GM12878 (cell line): ENCODE measurements around the gene EXOC5. TPM values are rescaled to one million over a fixed set of nuclear protein-coding genes. Genes with fewer than 3 reads are reported as not detected.

Experiments used
- ATAC-seq: fragments of 200-7000 bp; cut with Tn5 transposase; 3 replicates; pipeline ENCODE4 v1.9.1; 2020; ENCODE audit warnings: mild to moderate bottlenecking, moderate library complexity
- Bru-seq: library from RNA; stranded (reverse); fragments of 400-500 nt; gene quantifications from one replicate; lab custom pipeline; 2021; lab: Mats Ljungman, UMichigan
- BruChase-seq, 2 experiments: library from RNA; stranded (reverse); fragments of 400-500 nt; gene quantifications; one replicate each; lab custom pipeline; 2021; lab: Mats Ljungman, UMichigan
- BruUV-seq: library from RNA; stranded (reverse); fragments of 400-500 nt; replicated peaks from 2 replicates; lab custom pipeline; 2021; lab: Mats Ljungman, UMichigan
- CTCF ChIA-PET: fragments of 300-600 bp; sonication (Branson Sonifier 250); formaldehyde crosslinking; extraction: SDS; loops from one replicate; lab custom pipeline; 2021; ENCODE audit warnings: inconsistent platforms; lab: Yijun Ruan, JAX
- POLR2A ChIA-PET: fragments of 350-600 bp; formaldehyde crosslinking; extraction: SDS; loops from one replicate; lab custom pipeline; 2021; ENCODE audit warnings: inconsistent platforms; lab: Charles Lee
- RAD21 ChIA-PET: fragments of 300-600 bp; sonication (Branson Sonifier 250); formaldehyde crosslinking; loops from one replicate; lab custom pipeline; 2023; ENCODE audit warnings: antibody characterized with exemption; ENCODE audit not compliant: unreplicated experiment; lab: Charles Lee
- SMC1A ChIA-PET: fragments of 300-600 bp; sonication (Branson Sonifier 250); formaldehyde crosslinking; loops from one replicate; lab custom pipeline; 2023; ENCODE audit not compliant: unreplicated experiment, uncharacterized antibody; lab: Charles Lee
- DNase-seq: peaks from one replicate; pipeline ENCODE4 v3.0.0-alpha.2; 2011; ENCODE audit warnings: low read depth, low spot score
- FAIRE-seq: peaks from 3 replicates; lab custom pipeline; 2011; peaks lifted over from hg19 to GRCh38; lab: Jason Lieb, UNC
- H2AFZ ChIP-seq: 2 replicates; pipeline ENCODE4 v1.6.0; 2011; ENCODE audit warnings: low read depth, low read length, control low read depth; ENCODE audit not compliant: control insufficient read depth
- H3K27ac ChIP-seq: 2 replicates; pipeline ENCODE4 v1.5.1; 2011; ENCODE audit warnings: control low read depth; ENCODE audit not compliant: control insufficient read depth, insufficient read depth
- H3K27me3 ChIP-seq, 2 experiments: replicated peaks in 1 of 2; 2 replicates each; pipeline versions ENCODE4 v1.6.0 to v1.6.1; 2011; ENCODE audit warnings: low read length in 1 of 2; ENCODE audit not compliant: control insufficient read depth in 2 of 2, insufficient read depth in 2 of 2
- H3K36me3 ChIP-seq, 2 experiments: 2 replicates each; pipeline ENCODE4 v1.5.1; 2011; ENCODE audit warnings: low read length in 1 of 2; ENCODE audit not compliant: control insufficient read depth in 2 of 2, insufficient read depth in 2 of 2
- H3K4me1 ChIP-seq: 2 replicates; pipeline ENCODE4 v1.6.1; 2011; ENCODE audit warnings: mild to moderate bottlenecking, low read length, moderate library complexity, mixed read lengths; ENCODE audit not compliant: control insufficient read depth, insufficient read depth
- H3K4me2 ChIP-seq: 2 replicates; pipeline ENCODE4 v1.6.0; 2011; ENCODE audit warnings: control low read depth; ENCODE audit not compliant: control insufficient read depth, insufficient read depth
- H3K4me3 ChIP-seq: fragments of 200-600 bp; sonication (generic); 2 replicates; pipeline ENCODE4 v1.5.1; 2016
- H3K79me2 ChIP-seq: 2 replicates; pipeline ENCODE4 v1.6.0; 2011; ENCODE audit warnings: low read length; ENCODE audit not compliant: control insufficient read depth, insufficient read depth
- H3K9ac ChIP-seq: 2 replicates; pipeline ENCODE4 v1.8.0; 2011; ENCODE audit warnings: low read length, control low read depth, mixed read lengths; ENCODE audit not compliant: control insufficient read depth, insufficient read depth
- H3K9me3 ChIP-seq: replicated peaks from 3 replicates; pipeline ENCODE4 v1.5.1; 2011; ENCODE audit warnings: mild to moderate bottlenecking, low read length; ENCODE audit not compliant: control insufficient read depth, insufficient read depth
- H4K20me1 ChIP-seq: 2 replicates; pipeline ENCODE4 v1.6.0; 2011; ENCODE audit not compliant: control insufficient read depth, insufficient read depth
- BMI1 ChIP-seq: fragments of 450-650 bp; IDR thresholded peaks from 2 replicates; pipeline ENCODE4 v1.6.1; 2016; ENCODE audit warnings: mild to moderate bottlenecking, moderate library complexity, borderline replicate concordance
- DPF2 ChIP-seq: fragments of 450-650 bp; IDR thresholded peaks from 2 replicates; pipeline ENCODE4 v1.6.1; 2017; ENCODE audit warnings: mild to moderate bottlenecking
- E2F4 ChIP-seq: IDR thresholded peaks from 2 replicates; pipeline ENCODE4 v1.6.1; 2012; ENCODE audit warnings: low read depth, low read length, improper control_type of control experiment
- FOXM1 ChIP-seq: IDR thresholded peaks from 2 replicates; pipeline ENCODE4 v1.6.1; 2012; ENCODE audit warnings: low read depth, mild to moderate bottlenecking, inconsistent platforms, low read length, moderate library complexity
- HCFC1 ChIP-seq: fragments of 150-350 bp; IDR thresholded peaks from 2 replicates; pipeline ENCODE4 v1.6.1; 2014; ENCODE audit warnings: low read length
- KAT2A ChIP-seq: conservative IDR thresholded peaks from 2 replicates; pipeline ENCODE4 v1.6.1; 2011; ENCODE audit warnings: low read depth, low read length; ENCODE audit not compliant: control insufficient read depth
- MXI1 ChIP-seq: fragments of 150-350 bp; IDR thresholded peaks from 2 replicates; pipeline ENCODE4 v1.6.1; 2011; ENCODE audit warnings: low read depth, mild to moderate bottlenecking, inconsistent platforms, low read length, improper control_type of control experiment
- NBN ChIP-seq: fragments of 450-650 bp; IDR thresholded peaks from 2 replicates; pipeline ENCODE4 v1.6.1; 2016
- PAX8 ChIP-seq: fragments of 450-650 bp; IDR thresholded peaks from 2 replicates; pipeline ENCODE4 v1.6.1; 2017; ENCODE audit warnings: mild to moderate bottlenecking, moderate library complexity
- RAD21 ChIP-seq: IDR thresholded peaks from 2 replicates; pipeline ENCODE4 v1.6.1; 2011; ENCODE audit warnings: mild to moderate bottlenecking, low read depth, low read length, moderate library complexity; ENCODE audit not compliant: insufficient read depth
- RAD51 ChIP-seq: fragments of 450-650 bp; IDR thresholded peaks from 2 replicates; pipeline ENCODE4 v1.6.1; 2016; ENCODE audit warnings: moderate library complexity, mild to moderate bottlenecking, inconsistent platforms
- USF1 ChIP-seq: IDR thresholded peaks from 2 replicates; pipeline ENCODE4 v1.6.1; 2011; ENCODE audit warnings: borderline replicate concordance, low read depth, mild to moderate bottlenecking, moderate library complexity, mixed read lengths, low read length; ENCODE audit not compliant: insufficient read depth; ENCODE audit errors: extremely low read length
- WRNIP1 ChIP-seq: IDR thresholded peaks from 2 replicates; pipeline ENCODE4 v1.6.1; 2011; ENCODE audit warnings: low read depth, low read length, improper control_type of control experiment, borderline replicate concordance
- WGBS: methylation state at CpG from one replicate; pipeline ENCODE4 v1.1.6; 2016; ENCODE audit warnings: low lambda C conversion rate; ENCODE audit not compliant: insufficient replicate concordance, insufficient coverage; ENCODE audit errors: missing lambda C conversion rate; 5-methylcytosine and 5-hydroxymethylcytosine counted together
- in situ Hi-C: fragments of 300-500 bp; cut with MboI; formaldehyde crosslinking; loops from 9 replicates; pipeline ENCODE4 v1.14.3; 2018; ENCODE audit warnings: mixed read lengths
- intact Hi-C: fragments of 100-400 bp; cut with micrococcal nuclease; formaldehyde crosslinking; loops from one replicate; pipeline ENCODE4 v1.14.2; 2022; ENCODE audit not compliant: unreplicated experiment
- long read RNA-seq, 2 experiments: library from polyadenylated mRNA; unstranded; transcript quantifications; one replicate each; pipeline ENCODE4 v2.0.0, GENCODE V29; 2019 to 2020
- polyA minus RNA-seq, 3 experiments: library from RNA; depleted of rRNA, polyadenylated mRNA; stranded (reverse); fragments of >200 nt; gene quantifications; 2 replicates each; pipeline ENCODE4 v1.2.3, GENCODE V29; 2011
- polyA plus RNA-seq, 11 experiments: library from polyadenylated mRNA; depleted of rRNA in 4 of 11; unstranded in 6 of 11; stranded (reverse) in 5 of 11; fragments of >200 nt; fragmentation: Nextera tagmentation in 4 of 11; fragmentation: Illumina TruSeq in 1 of 11; extraction: Ambion mirVana in 4 of 11; extraction: Trizol in 1 of 11; gene quantifications; 1 replicate in 1 of 11; 2 replicates in 10 of 11; pipeline versions ENCODE4 v1.2.1 to v1.2.3, GENCODE V29; 2011 to 2016; ENCODE audit warnings: inconsistent platforms in 2 of 11, missing spikeins in 2 of 11, low read depth in 1 of 11
- total RNA-seq, 4 experiments: library from RNA; depleted of rRNA in 3 of 4; stranded (reverse); fragments of >200 nt in 3 of 4; fragmentation: Illumina TruSeq in 1 of 4; extraction: Trizol in 1 of 4; gene quantifications; 2 replicates each; pipeline versions ENCODE4 v1.2.1 to v1.2.3, GENCODE V29; 2013 to 2021

The EXOC5 gene, protein sequence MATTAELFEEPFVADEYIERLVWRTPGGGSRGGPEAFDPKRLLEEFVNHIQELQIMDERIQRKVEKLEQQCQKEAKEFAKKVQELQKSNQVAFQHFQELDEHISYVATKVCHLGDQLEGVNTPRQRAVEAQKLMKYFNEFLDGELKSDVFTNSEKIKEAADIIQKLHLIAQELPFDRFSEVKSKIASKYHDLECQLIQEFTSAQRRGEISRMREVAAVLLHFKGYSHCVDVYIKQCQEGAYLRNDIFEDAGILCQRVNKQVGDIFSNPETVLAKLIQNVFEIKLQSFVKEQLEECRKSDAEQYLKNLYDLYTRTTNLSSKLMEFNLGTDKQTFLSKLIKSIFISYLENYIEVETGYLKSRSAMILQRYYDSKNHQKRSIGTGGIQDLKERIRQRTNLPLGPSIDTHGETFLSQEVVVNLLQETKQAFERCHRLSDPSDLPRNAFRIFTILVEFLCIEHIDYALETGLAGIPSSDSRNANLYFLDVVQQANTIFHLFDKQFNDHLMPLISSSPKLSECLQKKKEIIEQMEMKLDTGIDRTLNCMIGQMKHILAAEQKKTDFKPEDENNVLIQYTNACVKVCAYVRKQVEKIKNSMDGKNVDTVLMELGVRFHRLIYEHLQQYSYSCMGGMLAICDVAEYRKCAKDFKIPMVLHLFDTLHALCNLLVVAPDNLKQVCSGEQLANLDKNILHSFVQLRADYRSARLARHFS
- 51.4 and 60.5 TPM in 2 replicates for total RNA-seq (2013; cell fraction: nucleolus; rRNA removed)
- total RNA-seq (2014; rRNA removed) (29.8 and 38.7 TPM in 2 replicates), total RNA-seq (2014; rRNA removed; fragmentation: Illumina TruSeq; extraction: Trizol) (42.8 and 44.7 TPM in 2 replicates), total RNA-seq (2021) (56.4 and 61.4 TPM in 2 replicates), polyA plus RNA-seq (2011; rRNA removed) (58.1 and 90.5 TPM in 2 replicates), polyA plus RNA-seq (2014; fragmentation: Illumina TruSeq; extraction: Trizol) (42.5 and 51.5 TPM in 2 replicates), polyA plus RNA-seq (2014; fragmentation: Nextera tagmentation; extraction: Ambion mirVana) (10 to 100 TPM; 10.3 to 11.2 TPM), polyA plus RNA-seq (2014; rRNA removed) (21.5 and 32.0 TPM in 2 replicates), polyA plus RNA-seq (2016; fragmentation: Nextera tagmentation; extraction: Ambion mirVana) (100 to 1,000 TPM in 1 of 2 experiments, 10 to 100 TPM in 1; 91.5 to 101 TPM), polyA minus RNA-seq (2011; rRNA and poly(A)+ RNA removed) (22.8 and 39.7 TPM in 2 replicates), Bru-seq, nascent RNA (percentile 85 among the genes with signal in this experiment), BruChase-seq, experiment 1, labeled RNA remaining after a 6-hour chase (percentile 90 among the genes with signal in this experiment), BruChase-seq, experiment 2, labeled RNA remaining after a 2-hour chase (percentile 88 among the genes with signal in this experiment)
- 11.1 TPM for polyA plus RNA-seq (2011; ENCODE audit: low read depth)
- polyA plus RNA-seq (2011; cell fraction: cytosol; rRNA removed): 20.6 and 26.8 TPM in 2 replicates
- polyA plus RNA-seq (2011; cell fraction: nucleus; rRNA removed): 20.8 and 23.9 TPM in 2 replicates
- polyA plus RNA-seq (2012): 22.8 and 30.9 TPM in 2 replicates
- 23.9 and 35.6 TPM in 2 replicates for polyA minus RNA-seq (2011; cell fraction: cytosol; rRNA and poly(A)+ RNA removed)
- polyA minus RNA-seq (2011; cell fraction: nucleus; rRNA and poly(A)+ RNA removed): 15.1 and 24.0 TPM in 2 replicates
- long read RNA-seq, experiment 1, full-length matches to known transcripts: 12 of 15 reads
- long read RNA-seq, experiment 1, partial matches to known transcripts: 0 of 15 reads
- long read RNA-seq, experiment 1, other reads (novel, unspliced or antisense): 3 of 15 reads
- long read RNA-seq, experiment 2, full-length matches to known transcripts: 11 of 196 reads
- long read RNA-seq, experiment 2, partial matches to known transcripts: 162 of 196 reads
- long read RNA-seq, experiment 2, other reads (novel, unspliced or antisense): 23 of 196 reads

DNA sequence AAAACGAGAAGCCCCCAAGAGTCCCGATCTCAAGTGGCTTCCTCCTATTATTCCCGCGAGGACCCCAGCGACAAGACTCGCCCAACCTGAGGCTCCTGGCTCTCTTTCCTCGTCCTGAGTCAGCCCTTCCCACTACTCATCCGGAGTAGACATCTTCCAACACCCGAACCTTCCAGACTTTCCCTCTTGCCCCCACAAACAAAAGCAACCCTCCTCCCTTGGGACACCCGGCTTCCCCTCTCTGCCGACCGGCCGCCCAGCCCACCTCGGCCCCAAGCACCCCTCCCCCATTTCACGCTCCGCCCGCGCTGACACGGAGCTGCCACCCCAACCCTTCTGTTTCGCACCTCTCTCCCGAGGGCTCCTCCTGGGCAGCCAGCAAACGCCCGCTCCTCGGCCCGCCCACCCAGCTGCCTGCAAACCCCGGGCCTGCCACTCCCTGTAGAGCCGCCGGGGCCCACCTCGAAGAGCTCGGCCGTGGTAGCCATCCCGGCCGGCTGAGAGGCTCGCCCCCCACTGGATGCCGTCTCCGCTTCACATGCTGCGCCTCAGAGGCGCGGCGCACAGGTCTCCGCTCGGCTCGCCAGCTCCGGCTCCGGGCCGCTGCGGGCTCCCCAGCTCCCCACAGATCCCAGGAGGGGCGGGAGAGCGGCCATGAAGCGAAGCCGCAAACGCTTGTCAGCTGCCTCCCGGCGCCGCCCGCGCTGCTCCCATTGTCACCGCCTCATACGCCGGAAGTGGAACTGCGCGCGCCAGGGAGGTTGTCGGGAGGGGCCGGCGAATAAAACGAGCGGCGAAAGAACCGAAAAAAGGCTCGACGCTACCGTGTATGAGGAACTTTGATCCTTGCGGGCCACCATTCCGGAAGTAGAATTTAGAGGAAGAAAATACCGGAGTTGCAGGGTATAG lies at the start of gene EXOC5, which contains the start of gene AP5M1:
Gene EXOC5 (minus strand): TSS at position 745 of the 909 bp plus-strand sequence. CDS start 257 bp downstream, at position 488.
Gene AP5M1 (plus strand): TSS at position 811 of the 909 bp plus-strand sequence. CDS start 344 bp downstream, outside the sequence.
- ATAC-seq: peak; percentile 89
- Histone ChIP-seq H3K27me3 (no peaks in the 10 kb centered on the region), H4K20me1 (peaks cover 2% of the 10 kb centered on the region; the same call in 1 of the 2 replicates), H3K27ac (peak within 1 kb of the TSS; percentile 84), H2AFZ (peak within 1 kb of the TSS; percentile 82), H3K4me3 (peak within 1 kb of the TSS; percentile 96), H3K9me3 (no peaks in the 10 kb centered on the region), H3K79me2 (peaks cover 90% of the 10 kb centered on the region), H3K4me2 (peak within 1 kb of the TSS; percentile 77), H3K4me1 (0 out of 2 replicates have a peak, but pooled peaks cover 4% of the 10 kb centered on the region), H3K36me3 (no peaks in the 10 kb centered on the region), H3K9ac (peak within 1 kb of the TSS; percentile 77)
- 1% methylated on average over 57 of the region's 76 CpGs for WGBS
- CTCF ChIA-PET: interaction anchor here (0.6 to 1.3 kb wide), 3 partner anchors 13 to 219 kb away, joined by 3 to 5 read pairs (median 3); no protein-coding TSS in a partner anchor
- BruUV-seq: no TSS peak
- no peak for FAIRE-seq
- SMC1A ChIA-PET: interaction anchor here (1.1 to 2.3 kb wide), 4 partner anchors 8 to 25 kb away, joined by 3 to 8 read pairs (median 5); no protein-coding TSS in a partner anchor
- POLR2A ChIA-PET: interaction anchor here (0.6 kb wide), 1 partner anchor 237 kb away, joined by 8 read pairs; no protein-coding TSS in a partner anchor
- in situ Hi-C loops (no loop called here), intact Hi-C loops (loop anchor here (5.0 kb wide), 1 partner anchor 124 kb away; the partner anchor contains the start of gene NAA30)
- peak; percentile 83 for DNase-seq
- RAD21 ChIA-PET: interaction anchor here (0.6 to 1.3 kb wide), 3 partner anchors 9 to 125 kb away, joined by 3 to 4 read pairs (median 3); partner anchors contain the start of gene NAA30
- TF ChIP-seq BMI1 (no peak), NBN (peak; percentile 70), DPF2 (peak; percentile 76), WRNIP1 (0 out of 2 replicates have a peak, but pooled peaks have one; percentile 56), RAD51 (0 out of 2 replicates have a peak, but pooled peaks have one; percentile 20), HCFC1 (peak; percentile 60), USF1 (no peak), KAT2A (no peak), MXI1 (peak; percentile 52; the same call in 1 of the 2 replicates), RAD21 (no peak), PAX8 (no peak), E2F4 (peak; percentile 72), FOXM1 (no peak)
